Keratinocyte (primary cell): Measurements from ENCODE around the gene RTN4IP1.

Source experiments
- EZH2 ChIP-seq: IDR thresholded peaks from one replicate; pipeline ENCODE4 v1.6.1; 2012; ENCODE audit warnings: inconsistent platforms, mild to moderate bottlenecking, low read length, moderate library complexity
- TF ChIP-seq, protein P1 (sequence below), 3 experiments: IDR thresholded peaks in 1 of 3; conservative IDR thresholded peaks in 1 of 3; optimal IDR thresholded peaks in 1 of 3; 2 replicates in 2 of 3; 3 replicates in 1 of 3; pipeline versions ENCODE3 to v1.5.1; 2011; ENCODE audit warnings: low read length in 3 of 3, mild to moderate bottlenecking in 3 of 3, moderate library complexity in 2 of 3, control low read depth in 1 of 3, inconsistent platforms in 1 of 3; ENCODE audit not compliant: insufficient read depth in 2 of 3; ENCODE audit errors: extremely low read depth in 1 of 3

DNA sequence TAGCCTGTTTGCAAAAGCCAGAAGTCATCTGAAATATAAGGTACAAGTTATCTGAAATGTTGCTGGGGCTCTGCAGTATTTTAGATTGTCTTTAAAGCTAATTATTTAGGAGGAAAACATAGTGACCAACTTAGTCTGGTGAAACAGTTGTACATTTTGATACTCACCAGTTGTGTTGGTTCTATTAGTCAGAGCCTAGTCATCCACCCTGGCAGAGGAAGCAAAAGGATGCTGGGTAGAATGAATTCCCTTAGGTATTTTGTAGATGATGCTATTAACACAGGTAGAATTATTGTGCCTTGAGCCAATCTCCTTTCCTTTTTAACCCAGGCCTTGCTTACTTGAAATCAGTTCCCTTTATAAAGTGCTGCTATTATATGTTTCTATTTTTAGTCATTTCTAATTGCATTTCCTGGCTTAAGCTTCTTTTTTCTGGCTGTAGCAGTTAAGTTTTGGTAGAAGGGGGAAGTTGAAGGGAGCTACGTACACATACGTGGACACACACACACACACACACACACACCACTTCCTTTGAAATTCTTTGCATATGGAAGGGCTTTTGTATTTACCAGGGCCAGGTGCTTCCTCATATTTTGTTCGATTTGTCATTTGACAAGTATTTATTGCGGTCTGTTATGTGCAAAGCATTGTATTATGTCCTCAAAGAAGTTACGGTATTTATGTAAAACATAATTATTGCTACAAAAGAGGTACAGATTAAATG lies 82.4 kb downstream of the RTN4IP1 start:
- TF ChIP-seq, protein P1, sequence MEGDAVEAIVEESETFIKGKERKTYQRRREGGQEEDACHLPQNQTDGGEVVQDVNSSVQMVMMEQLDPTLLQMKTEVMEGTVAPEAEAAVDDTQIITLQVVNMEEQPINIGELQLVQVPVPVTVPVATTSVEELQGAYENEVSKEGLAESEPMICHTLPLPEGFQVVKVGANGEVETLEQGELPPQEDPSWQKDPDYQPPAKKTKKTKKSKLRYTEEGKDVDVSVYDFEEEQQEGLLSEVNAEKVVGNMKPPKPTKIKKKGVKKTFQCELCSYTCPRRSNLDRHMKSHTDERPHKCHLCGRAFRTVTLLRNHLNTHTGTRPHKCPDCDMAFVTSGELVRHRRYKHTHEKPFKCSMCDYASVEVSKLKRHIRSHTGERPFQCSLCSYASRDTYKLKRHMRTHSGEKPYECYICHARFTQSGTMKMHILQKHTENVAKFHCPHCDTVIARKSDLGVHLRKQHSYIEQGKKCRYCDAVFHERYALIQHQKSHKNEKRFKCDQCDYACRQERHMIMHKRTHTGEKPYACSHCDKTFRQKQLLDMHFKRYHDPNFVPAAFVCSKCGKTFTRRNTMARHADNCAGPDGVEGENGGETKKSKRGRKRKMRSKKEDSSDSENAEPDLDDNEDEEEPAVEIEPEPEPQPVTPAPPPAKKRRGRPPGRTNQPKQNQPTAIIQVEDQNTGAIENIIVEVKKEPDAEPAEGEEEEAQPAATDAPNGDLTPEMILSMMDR (optimal IDR thresholded peaks at IDR 0.05 in 1 of 3, IDR thresholded peaks at IDR 0.05 in 1 of 3, conservative IDR thresholded peaks at IDR 0.05 in 1 of 3; ENCODE audit: extremely low read depth in 1 of 3, insufficient read depth in 2 of 3, low read length in 3 of 3), result no peak
- no peak for TF ChIP-seq EZH2
